Thoracic aorta (tissue), 2 donors: ENCODE results near the gene SLC38A8. TPM values are rescaled to one million over a fixed set of nuclear protein-coding genes. Genes with fewer than 3 reads are reported as not detected.

Source experiments
- ATAC-seq: fragments of 150-250 bp; one replicate; pipeline ENCODE4 v1.8.0; 2017; ENCODE audit warnings: low read depth; ENCODE audit not compliant: insufficient number of reproducible peaks, low FRiP score
- DNase-seq: peaks from one replicate; pipeline ENCODE4 v3.0.0-alpha.2; 2020; ENCODE audit warnings: low spot score
- H3K27ac ChIP-seq, 2 donors: fragments of 200-600 bp; sonication (generic); 1 replicate in 1 of 2; 2 replicates in 1 of 2; pipeline ENCODE4 v1.5.1; 2016; ENCODE audit warnings: mild to moderate bottlenecking in 2 of 2, moderate library complexity in 2 of 2
- H3K27me3 ChIP-seq: fragments of 200-600 bp; sonication (generic); replicated peaks from 2 replicates; pipeline ENCODE4 v1.6.0; 2016; ENCODE audit warnings: mild to moderate bottlenecking; ENCODE audit not compliant: insufficient read depth
- H3K36me3 ChIP-seq: fragments of 200-600 bp; sonication (generic); one replicate; pipeline ENCODE4 v1.5.1; 2016
- H3K4me1 ChIP-seq, 2 donors: fragments of 200-600 bp; sonication (generic); 1 replicate in 1 of 2; 2 replicates in 1 of 2; pipeline versions ENCODE4 v1.5.1 to v1.6.0; 2016; ENCODE audit warnings: low read depth in 2 of 2, mild to moderate bottlenecking in 1 of 2; ENCODE audit not compliant: control insufficient read depth in 1 of 2
- H3K4me3 ChIP-seq: fragments of 200-600 bp; sonication (generic); 2 replicates; pipeline ENCODE4 v1.5.1; 2016; ENCODE audit warnings: mild to moderate bottlenecking
- H3K9me3 ChIP-seq: fragments of 200-600 bp; sonication (generic); 2 replicates; pipeline ENCODE4 v1.5.1; 2016
- CTCF ChIP-seq: fragments of 200-600 bp; sonication (generic); IDR thresholded peaks from one replicate; pipeline ENCODE4 v1.5.1; 2019; ENCODE audit warnings: antibody characterized with exemption
- total RNA-seq, 2 donors: library from RNA; depleted of rRNA; stranded (reverse); fragments of >200 nt; gene quantifications; one replicate each; pipeline versions ENCODE4 v1.1.0 to v1.2.3, GENCODE V29; 2016

SLC38A8 gene
- total RNA-seq, 2 donors from 2014 or later: not detected

- no peaks in the 10 kb centered on the region for H3K9me3 ChIP-seq
- no peaks in the 10 kb centered on the region for H3K27me3 ChIP-seq
- H3K36me3 ChIP-seq: peaks cover 5% of the 10 kb centered on the region
- no peak overlapping the region for H3K27ac ChIP-seq
- no peak overlapping the region for H3K4me3 ChIP-seq
- no peaks in the 10 kb centered on the region for H3K4me1 ChIP-seq
- ATAC-seq (no peak), DNase-seq (no peak)
- no peak for TF ChIP-seq CTCF
These were observed 4.6 kb upstream of the SLC38A8 start for GRCh38 chr16:84047206-84047605.

- no peaks in the 10 kb centered on the region for H3K4me1 ChIP-seq
- no peaks in the 10 kb centered on the region for H3K9me3 ChIP-seq
- ATAC-seq (no peak), DNase-seq (no peak)
- H3K4me3 ChIP-seq: no peak overlapping the region
- no peak overlapping the region for H3K27ac ChIP-seq
- no peak for TF ChIP-seq CTCF
- H3K27me3 ChIP-seq: no peaks in the 10 kb centered on the region
- H3K36me3 ChIP-seq: peaks cover 3% of the 10 kb centered on the region
These were observed 3.3 kb upstream of the SLC38A8 start for GRCh38 chr16:84045818-84046470.

GRCh38 chr16:84045001-84045817 lies 2.6 kb upstream of the SLC38A8 start:
- no peak for TF ChIP-seq CTCF
- H3K36me3 ChIP-seq: peaks cover 3% of the 10 kb centered on the region
- H3K4me1 ChIP-seq: no peaks in the 10 kb centered on the region
- H3K4me3 ChIP-seq: no peak overlapping the region
- H3K9me3 ChIP-seq: no peaks in the 10 kb centered on the region
- ATAC-seq (no peak), DNase-seq (no peak)
- no peak overlapping the region for H3K27ac ChIP-seq
- no peaks in the 10 kb centered on the region for H3K27me3 ChIP-seq

- no peak for ATAC-seq
- no peak for TF ChIP-seq CTCF
- no peak overlapping the region for H3K27ac ChIP-seq
- no peaks in the 10 kb centered on the region for H3K4me1 ChIP-seq
- H3K27me3 ChIP-seq: no peaks in the 10 kb centered on the region
- no peak for DNase-seq
- H3K36me3 ChIP-seq: no peaks in the 10 kb centered on the region
- H3K9me3 ChIP-seq: no peaks in the 10 kb centered on the region
- H3K4me3 ChIP-seq: no peak overlapping the region
These were observed 1.5 kb upstream of the SLC38A8 start for GRCh38 chr16:84044118-84044488.

- Histone ChIP-seq H3K9me3 (no peaks in the 10 kb centered on the region), H3K36me3 (no peaks in the 10 kb centered on the region), H3K4me3 (no peak overlapping the region), H3K4me1 (no peaks in the 10 kb centered on the region), H3K27me3 (no peaks in the 10 kb centered on the region), H3K27ac (no peak overlapping the region)
- TF ChIP-seq CTCF: no peak
- ATAC-seq (no peak), DNase-seq (no peak)
These were observed 1.0 kb upstream of the SLC38A8 start for GRCh38 chr16:84043486-84044117.
